AG04450 (cell line): ENCODE results near the gene EEF1AKMT2. TPM values are rescaled to one million over a fixed set of nuclear protein-coding genes. Genes with fewer than 3 reads are reported as not detected.

Source experiments
- CTCF ChIA-PET: fragments of 300-600, 350-600 bp; formaldehyde crosslinking; extraction: SDS; loops from one replicate; lab custom pipeline; 2022; ENCODE audit warnings: antibody characterized with exemption, inconsistent platforms; lab: Charles Lee
- POLR2A ChIA-PET: fragments of 350-600 bp; formaldehyde crosslinking; extraction: SDS; loops from one replicate; lab custom pipeline; 2021; ENCODE audit warnings: antibody characterized with exemption, inconsistent platforms; lab: Yijun Ruan, JAX
- DNase-seq: peaks from one replicate; pipeline ENCODE4 v3.0.0-alpha.2; 2011; ENCODE audit warnings: low read depth, low spot score
- H3K27ac ChIP-seq: one replicate; pipeline ENCODE4 v1.5.1; 2012; ENCODE audit warnings: low read depth, low read length, control low read depth
- H3K27me3 ChIP-seq: one replicate; pipeline ENCODE4 v1.6.0; 2012; ENCODE audit warnings: low read length; ENCODE audit not compliant: control insufficient read depth, insufficient read depth
- H3K4me3 ChIP-seq: 2 replicates; pipeline ENCODE4 v1.5.1; 2011; ENCODE audit warnings: mild to moderate bottlenecking, low read depth, low read length, control low read depth
- H3K9me3 ChIP-seq: 2 replicates; pipeline ENCODE4 v1.5.1; 2012; ENCODE audit warnings: low read length; ENCODE audit not compliant: control insufficient read depth, insufficient read depth
- CTCF ChIP-seq: IDR thresholded peaks from 2 replicates; pipeline ENCODE4 v1.5.1; 2011; ENCODE audit warnings: low read depth, low read length, control low read depth, inconsistent platforms
- polyA plus RNA-seq: library from polyadenylated mRNA; depleted of rRNA; stranded (reverse); fragments of >200 nt; gene quantifications from 2 replicates; pipeline ENCODE4 v1.2.3, GENCODE V29; 2011

EEF1AKMT2 gene
- polyA plus RNA-seq, 1 experiment: 24.0 TPM

GRCh38 chr10:124742413-124743190, 49.1 kb downstream of the EEF1AKMT2 start:
- Histone ChIP-seq H3K27me3 (no peaks in the 10 kb centered on the region), H3K27ac (no peak overlapping the region), H3K4me3 (peak overlapping the region; percentile 67), H3K9me3 (no peaks in the 10 kb centered on the region)
- ChIA-PET POLR2A (interaction anchor here (0.6 kb wide), 1 partner anchor 71 kb away, joined by 3 read pairs; no protein-coding TSS in a partner anchor), CTCF (interaction anchor here (1.0 to 4.9 kb wide), 9 partner anchors 11 to 239 kb away, joined by 3 to 101 read pairs (median 6); no protein-coding TSS in a partner anchor)
- no peak for DNase-seq
- TF ChIP-seq CTCF: peak; percentile 32

DNA sequence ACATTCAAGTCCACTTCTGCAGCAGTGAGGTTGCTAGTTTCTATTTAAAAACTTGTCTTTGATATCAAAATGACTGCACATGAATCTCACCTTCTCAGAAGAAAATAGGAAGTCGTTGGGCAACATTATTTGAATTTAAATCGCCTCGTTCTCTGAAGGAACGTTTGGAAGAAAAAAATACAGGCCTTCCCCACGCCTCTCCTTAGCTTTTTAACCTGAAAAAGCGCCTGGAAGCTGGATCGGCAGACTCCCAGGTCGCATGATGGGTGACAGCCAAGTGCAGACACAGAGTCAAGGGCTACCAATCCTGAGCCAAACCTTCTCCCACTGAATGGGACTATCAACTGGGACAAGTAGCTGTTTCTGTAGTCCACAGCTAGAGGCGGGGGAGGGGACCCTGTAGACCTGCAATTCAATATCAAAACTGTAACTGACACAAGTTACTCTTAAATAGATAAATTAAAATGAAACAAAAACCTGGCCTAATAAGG, 49.7 kb downstream of the EEF1AKMT2 start:
- no peaks in the 10 kb centered on the region for H3K27me3 ChIP-seq
- ChIA-PET POLR2A (interaction anchor here (0.9 kb wide), 1 partner anchor 34 kb away, joined by 3 read pairs; no protein-coding TSS in a partner anchor), CTCF (interaction anchor here (0.5 to 4.9 kb wide), 37 partner anchors 7 to 238 kb away, joined by 3 to 101 read pairs (median 5); no protein-coding TSS in a partner anchor)
- no peak overlapping the region for H3K27ac ChIP-seq
- no peak for TF ChIP-seq CTCF
- DNase-seq: no peak
- no peak overlapping the region for H3K4me3 ChIP-seq
- H3K9me3 ChIP-seq: no peaks in the 10 kb centered on the region

DNA sequence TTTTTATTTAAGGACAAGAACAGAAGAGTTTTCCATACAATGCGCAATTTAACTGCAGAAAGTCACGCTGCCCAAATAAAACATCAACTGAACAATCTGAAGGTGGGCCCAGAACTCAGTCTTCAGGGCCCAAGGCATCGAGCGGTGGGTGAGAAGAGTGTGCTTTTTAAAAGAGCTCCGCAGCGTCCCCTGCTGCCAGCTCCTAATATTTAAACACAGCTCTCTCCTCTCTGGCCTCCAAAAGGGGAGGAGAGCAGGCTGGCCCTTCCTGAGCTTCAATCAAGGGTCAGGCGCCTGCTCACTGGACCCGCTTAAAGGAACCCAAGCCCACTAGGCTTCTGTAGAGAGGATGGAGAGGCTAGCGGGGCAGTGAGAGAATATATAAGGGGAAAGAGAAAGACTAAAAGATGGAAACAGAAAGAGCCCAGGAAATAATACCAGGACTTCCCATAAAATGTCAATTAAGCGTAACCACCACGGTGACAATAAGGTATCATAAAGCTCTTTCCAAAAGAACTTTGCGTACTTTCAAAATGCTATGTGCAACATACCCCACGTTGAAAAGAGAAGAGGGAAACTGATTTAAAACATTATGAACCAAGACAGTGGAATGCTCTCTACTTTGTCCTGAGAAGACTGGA, 50.3 kb downstream of the EEF1AKMT2 start:
- ChIA-PET POLR2A (interaction anchor here (0.5 to 0.9 kb wide), 2 partner anchors 33 to 40 kb away, joined by 3 to 5 read pairs; no protein-coding TSS in a partner anchor), CTCF (interaction anchor here (0.5 to 4.9 kb wide), 38 partner anchors 8 to 238 kb away, joined by 3 to 101 read pairs (median 5); no protein-coding TSS in a partner anchor)
- Histone ChIP-seq H3K9me3 (no peaks in the 10 kb centered on the region), H3K27ac (no peak overlapping the region), H3K4me3 (no peak overlapping the region), H3K27me3 (no peaks in the 10 kb centered on the region)
- no peak for DNase-seq
- peak; percentile 86 for TF ChIP-seq CTCF

DNA sequence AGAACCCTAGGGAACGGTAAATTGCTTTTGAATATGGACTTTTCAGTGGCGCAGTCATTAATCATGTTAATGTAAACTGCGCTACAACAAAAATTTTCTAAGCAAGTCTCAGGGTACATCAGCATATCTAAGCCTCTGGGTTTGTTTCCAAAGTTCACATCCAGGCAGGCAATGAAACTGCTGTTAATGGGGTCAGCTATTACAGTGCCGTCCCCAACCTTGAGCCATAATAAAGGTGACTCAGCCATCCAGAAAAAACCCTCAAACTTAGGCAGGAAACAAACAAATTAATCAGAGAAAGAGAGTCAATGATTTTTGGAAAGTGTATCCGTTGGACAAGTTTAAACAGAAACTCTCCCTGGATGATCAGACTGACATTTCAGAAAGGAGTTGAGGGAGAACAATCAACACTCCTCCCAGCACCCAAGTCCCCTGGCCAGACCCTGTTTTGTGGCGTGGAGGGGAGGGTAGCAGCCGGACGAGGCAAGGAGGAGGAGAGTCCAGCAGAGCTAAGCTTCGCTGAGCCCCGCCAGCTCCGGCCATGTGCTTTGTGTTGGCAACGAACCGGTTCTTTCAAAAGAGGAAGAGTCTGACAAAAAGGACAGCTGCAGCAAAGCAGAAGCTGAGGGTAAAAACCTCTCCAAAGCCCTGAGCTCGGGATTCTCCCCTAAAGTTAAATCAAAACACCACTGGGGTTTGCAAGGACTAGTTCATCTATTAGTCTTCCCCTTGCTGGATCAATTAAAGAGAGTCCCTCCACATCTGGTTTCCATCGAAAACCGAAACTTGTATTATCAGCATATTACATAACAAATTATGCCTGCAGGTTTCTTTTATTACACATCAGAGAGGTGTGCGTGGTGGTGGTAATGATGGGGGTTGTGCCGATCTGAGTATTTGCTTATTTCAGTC, 51.1 kb downstream of the EEF1AKMT2 start:
- ChIA-PET CTCF (interaction anchor here (0.6 to 4.9 kb wide), 32 partner anchors 9 to 316 kb away, joined by 3 to 101 read pairs (median 5); no protein-coding TSS in a partner anchor), POLR2A (interaction anchor here (0.5 kb wide), 1 partner anchor 41 kb away, joined by 5 read pairs; no protein-coding TSS in a partner anchor)
- Histone ChIP-seq H3K9me3 (no peaks in the 10 kb centered on the region), H3K4me3 (peak overlapping the region; percentile 34), H3K27ac (no peak overlapping the region), H3K27me3 (no peaks in the 10 kb centered on the region)
- DNase-seq: no peak
- no peak for TF ChIP-seq CTCF
